Pons (tissue), 1 donor: ENCODE measurements around the gene SMIM8.
A peak's percentile ranks its signal among the peaks of the same experiment; 100 is the strongest.
"Not testable (repeated sequence)": the region's sequence is repeated elsewhere in the genome, so short reads cannot be mapped to it uniquely, and the experiment has no call there.

Experiments used
- DNase-seq: peaks from one replicate; pipeline ENCODE4 v3.0.0-alpha.2; 2016; ENCODE audit warnings: low spot score

Gene SMIM8

GRCh38 chr6:87322304-87323212, at the start of gene SMIM8:
Gene SMIM8 (plus strand): TSS chr6:87322588. CDS start chr6:87337032, 14,444 bp downstream.
- peak; percentile 55 for DNase-seq

GRCh38 chr6:87274660-87275274, 47.6 kb upstream of the SMIM8 start:
- DNase-seq: no peak

- DNase-seq: no peak
Observed at GRCh38 chr6:87276624-87277023, 45.8 kb upstream of the SMIM8 start.

- no peak for DNase-seq
Observed at GRCh38 chr6:87277123-87277522, 45.3 kb upstream of the SMIM8 start.

- no peak for DNase-seq
Observed at GRCh38 chr6:87279196-87279595, 43.2 kb upstream of the SMIM8 start.

- no peak for DNase-seq
Observed at GRCh38 chr6:87281426-87281825, 41.0 kb upstream of the SMIM8 start.

GRCh38 chr6:87282743-87283142, 39.6 kb upstream of the SMIM8 start:
- no peak for DNase-seq

- no peak for DNase-seq
Observed at GRCh38 chr6:87283461-87283860, 38.9 kb upstream of the SMIM8 start.

- no peak for DNase-seq
Observed at GRCh38 chr6:87287251-87287650, 35.1 kb upstream of the SMIM8 start.

GRCh38 chr6:87289571-87289970, 32.8 kb upstream of the SMIM8 start:
- DNase-seq: no peak

GRCh38 chr6:87291883-87292282, 30.5 kb upstream of the SMIM8 start:
- no peak for DNase-seq

- DNase-seq: no peak
Observed at GRCh38 chr6:87293526-87293925, 28.9 kb upstream of the SMIM8 start.

- DNase-seq: no peak
Observed at GRCh38 chr6:87297119-87297518, 25.3 kb upstream of the SMIM8 start.

- not testable (repeated sequence) for DNase-seq
Observed at GRCh38 chr6:87301277-87301676, 21.1 kb upstream of the SMIM8 start.

- DNase-seq: no peak
Observed at GRCh38 chr6:87308970-87309369, 13.4 kb upstream of the SMIM8 start.

- no peak for DNase-seq
Observed at GRCh38 chr6:87312860-87313259, 9.5 kb upstream of the SMIM8 start.

- DNase-seq: no peak
Observed at GRCh38 chr6:87315071-87315470, 7.3 kb upstream of the SMIM8 start.

- no peak for DNase-seq
Observed at GRCh38 chr6:87319271-87319987, 3.0 kb upstream of the SMIM8 start.

- DNase-seq: not testable (repeated sequence)
Observed at GRCh38 chr6:87323880-87324279, 1.5 kb downstream of the SMIM8 start.

- no peak for DNase-seq
Observed at GRCh38 chr6:87330961-87331360, 8.6 kb downstream of the SMIM8 start.

- DNase-seq: no peak
Observed at GRCh38 chr6:87333033-87333432, 10.6 kb downstream of the SMIM8 start.

GRCh38 chr6:87333591-87334181, 11.3 kb downstream of the SMIM8 start:
- DNase-seq: no peak
